Measurements from ENCODE around the gene ZNF700. TPM values are rescaled to one million over a fixed set of nuclear protein-coding genes. Genes with fewer than 3 reads are reported as not detected.

Gene ZNF700
- total and polyA plus RNA-seq, 2 donors (not counting 1 experiment from before 2014, with no cell fraction given): 14.3 to 34.9 TPM

DNA sequence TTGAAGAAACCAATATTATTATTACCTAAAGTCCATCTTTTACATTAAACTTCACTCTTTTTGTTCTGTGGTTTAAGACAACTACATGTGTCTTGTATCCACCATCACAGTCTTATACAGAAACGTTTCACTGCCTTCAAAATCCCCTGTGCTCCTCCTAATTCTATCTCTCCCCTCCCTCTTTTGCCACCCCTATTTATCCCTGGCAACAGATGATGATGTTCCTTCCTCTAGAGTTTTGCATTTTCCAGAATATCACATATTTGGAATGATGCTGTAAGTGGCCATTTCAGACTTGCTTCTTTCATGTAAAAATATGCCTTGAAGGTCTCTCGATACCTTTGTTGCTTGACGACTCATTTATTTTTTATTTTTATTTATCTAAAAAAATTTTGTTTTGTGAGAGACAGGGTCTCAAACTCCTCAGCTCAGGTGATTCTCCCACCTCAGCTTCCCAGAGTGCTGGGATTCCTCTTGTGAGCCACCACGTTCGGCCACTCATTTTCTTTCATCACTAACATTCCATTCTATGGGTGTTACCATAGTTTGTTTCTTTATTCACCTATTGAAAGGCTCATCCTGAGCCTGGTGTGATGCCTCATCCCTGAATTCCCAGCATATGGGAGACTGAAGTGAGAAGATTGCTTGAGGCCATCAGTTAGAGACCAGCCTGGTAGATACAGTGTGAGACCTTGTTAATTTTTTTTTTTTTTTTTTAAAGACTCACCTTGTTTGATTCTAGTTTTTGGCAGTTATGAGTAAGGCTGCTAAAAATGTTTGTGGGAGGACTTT is 48.3 kb downstream of the ZNF700 start:
- no peak overlapping the region for H3K4me3 Mint-ChIP-seq
- H3K9me3 Mint-ChIP-seq (ENCODE audit: insufficient read depth): peaks cover 3% of the 10 kb centered on the region

More for the DNA sequence above, 48.3 kb downstream of the ZNF700 start:
- DNase-seq (no peak), ATAC-seq (ENCODE audit: low read depth) (no peak)
- H3K4me2 ChIP-seq (replicated peaks; ENCODE audit: low read depth, low read length, poor library complexity, severe bottlenecking): no peak overlapping the region
- Mint-ChIP-seq H3K27me3 (no peaks in the 10 kb centered on the region), H3K4me1 (no peaks in the 10 kb centered on the region), H3K27ac (no peak overlapping the region)
- peaks cover 4 to 15% of the 10 kb centered on the region in 2 experiments for H3K36me3 ChIP-seq (replicated peaks in 1 of 2; ENCODE audit: control extremely low read depth in 1 of 2, control insufficient read depth in 1 of 2, extremely low read depth in 1 of 2, insufficient read depth in 2 of 2, low read length in 1 of 2)
- H3K27ac ChIP-seq (ENCODE audit: low read length in 2 of 2): no peak overlapping the region
- WGBS (ENCODE audit: insufficient coverage): 83% methylated on average over 1 of the region's 5 CpGs
- CTCF ChIA-PET: interaction anchor here (0.8 kb wide), 1 partner anchor 11 kb away, joined by 3 read pairs; no protein-coding TSS in a partner anchor
- H2AFZ ChIP-seq (ENCODE audit: insufficient read depth, low read depth, low read length, poor library complexity, severe bottlenecking): no peak overlapping the region
- no peak for TF ChIP-seq EZH2 (IDR thresholded peaks at IDR 0.05; ENCODE audit: borderline replicate concordance, insufficient read depth, low read depth, low read length, poor library complexity, severe bottlenecking)
- TF ChIP-seq, protein P1, sequence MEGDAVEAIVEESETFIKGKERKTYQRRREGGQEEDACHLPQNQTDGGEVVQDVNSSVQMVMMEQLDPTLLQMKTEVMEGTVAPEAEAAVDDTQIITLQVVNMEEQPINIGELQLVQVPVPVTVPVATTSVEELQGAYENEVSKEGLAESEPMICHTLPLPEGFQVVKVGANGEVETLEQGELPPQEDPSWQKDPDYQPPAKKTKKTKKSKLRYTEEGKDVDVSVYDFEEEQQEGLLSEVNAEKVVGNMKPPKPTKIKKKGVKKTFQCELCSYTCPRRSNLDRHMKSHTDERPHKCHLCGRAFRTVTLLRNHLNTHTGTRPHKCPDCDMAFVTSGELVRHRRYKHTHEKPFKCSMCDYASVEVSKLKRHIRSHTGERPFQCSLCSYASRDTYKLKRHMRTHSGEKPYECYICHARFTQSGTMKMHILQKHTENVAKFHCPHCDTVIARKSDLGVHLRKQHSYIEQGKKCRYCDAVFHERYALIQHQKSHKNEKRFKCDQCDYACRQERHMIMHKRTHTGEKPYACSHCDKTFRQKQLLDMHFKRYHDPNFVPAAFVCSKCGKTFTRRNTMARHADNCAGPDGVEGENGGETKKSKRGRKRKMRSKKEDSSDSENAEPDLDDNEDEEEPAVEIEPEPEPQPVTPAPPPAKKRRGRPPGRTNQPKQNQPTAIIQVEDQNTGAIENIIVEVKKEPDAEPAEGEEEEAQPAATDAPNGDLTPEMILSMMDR (IDR thresholded peaks at IDR 0.05): no peak
- H4K20me1 ChIP-seq (ENCODE audit: control insufficient read depth, insufficient read depth, low read length, poor library complexity, severe bottlenecking): no peaks in the 10 kb centered on the region
- H3K9ac ChIP-seq (ENCODE audit: low read length): no peak overlapping the region
- no peaks in the 10 kb centered on the region for H3K27me3 ChIP-seq (replicated peaks in 1 of 4; ENCODE audit: control extremely low read depth in 1 of 4, control insufficient read depth in 3 of 4, insufficient read depth in 4 of 4, low read length in 3 of 4)
- H3K79me2 ChIP-seq (ENCODE audit: control insufficient read depth, insufficient read depth, low read length): peaks cover 32% of the 10 kb centered on the region
- H3K9me3 ChIP-seq (ENCODE audit: control extremely low read depth in 1 of 3, control insufficient read depth in 2 of 3, insufficient read depth in 1 of 3, low read length in 2 of 3): peaks cover 4 to 24% (median 13%) of the 10 kb centered on the region in 3 donors
- H3K4me3 ChIP-seq (ENCODE audit: control extremely low read depth in 1 of 5, extremely low read depth in 1 of 5, insufficient read depth in 1 of 5, low read depth in 2 of 5, low read length in 4 of 5): no peak overlapping the region
- POLR2A ChIA-PET: no interaction called here
- intact Hi-C loops (cut with micrococcal nuclease): no loop called here
- no peaks in the 10 kb centered on the region for H3K4me1 ChIP-seq (ENCODE audit: control insufficient read depth in 2 of 2, insufficient read depth in 2 of 2, low read length in 2 of 2)

All from B cell (primary cell).